H1 (cell line): ENCODE measurements around the gene PLEKHG3. TPM values are rescaled to one million over a fixed set of nuclear protein-coding genes. Genes with fewer than 3 reads are reported as not detected.
"Not testable (repeated sequence)": the region's sequence is repeated elsewhere in the genome, so short reads cannot be mapped to it uniquely, and the experiment has no call there.

Experiments used
- CTCF ChIA-PET: fragments of 300-600 bp; sonication (Branson Sonifier 250); formaldehyde crosslinking; loops from one replicate; lab custom pipeline; 2021; ENCODE audit not compliant: partially characterized antibody; lab: Charles Lee
- POLR2A ChIA-PET: fragments of 300-600 bp; sonication (Branson Sonifier 250); formaldehyde crosslinking; loops from one replicate; lab custom pipeline; 2021; ENCODE audit warnings: inconsistent platforms; ENCODE audit not compliant: partially characterized antibody; lab: Charles Lee
- DNase-seq, 2 experiments: peaks; one replicate each; pipeline versions ENCODE4 v3.0.0 to v3.0.0-alpha.2; 2010 to 2022; ENCODE audit warnings: low spot score in 2 of 2, low read depth in 1 of 2, mixed read lengths in 1 of 2
- FAIRE-seq: peaks from 2 replicates; lab custom pipeline; 2011; peaks lifted over from hg19 to GRCh38; lab: Jason Lieb, UNC
- H2AFZ ChIP-seq: 2 replicates; pipeline ENCODE4 v1.8.1; 2012; ENCODE audit warnings: low read length, inconsistent platforms
- H2AK5ac ChIP-seq: 2 replicates; pipeline ENCODE4 v1.6.1; 2013; ENCODE audit warnings: low read depth, low read length
- H2BK120ac ChIP-seq: replicated peaks from 2 replicates; pipeline ENCODE3; 2013; ENCODE audit warnings: low read depth, low read length, inconsistent platforms
- H2BK12ac ChIP-seq: 2 replicates; pipeline ENCODE4 v1.6.1; 2013; ENCODE audit warnings: low read depth, low read length
- H2BK15ac ChIP-seq: 2 replicates; pipeline ENCODE4 v1.6.1; 2013; ENCODE audit warnings: low read length
- H2BK20ac ChIP-seq: 2 replicates; pipeline ENCODE4 v1.6.1; 2013; ENCODE audit warnings: low read length
- H2BK5ac ChIP-seq: 2 replicates; pipeline ENCODE4 v1.6.1; 2013; ENCODE audit warnings: low read depth, low read length
- H3K14ac ChIP-seq: 2 replicates; pipeline ENCODE4 v1.6.1; 2013; ENCODE audit warnings: inconsistent platforms; ENCODE audit not compliant: insufficient read length
- H3K18ac ChIP-seq: 2 replicates; pipeline ENCODE4 v1.6.1; 2013; ENCODE audit warnings: low read length; ENCODE audit errors: extremely low read depth
- H3K23ac ChIP-seq: 2 replicates; pipeline ENCODE4 v1.6.1; 2013; ENCODE audit warnings: inconsistent platforms; ENCODE audit not compliant: insufficient read length
- H3K23me2 ChIP-seq: 2 replicates; pipeline ENCODE4 v1.6.1; 2013; ENCODE audit warnings: low read depth, low read length
- H3K27ac ChIP-seq: 2 replicates; pipeline ENCODE4 v1.6.1; 2011; ENCODE audit warnings: low read depth, low read length, inconsistent platforms
- H3K27me3 ChIP-seq, 4 experiments: replicated peaks in 1 of 4; 1 replicate in 1 of 4; 2 replicates in 3 of 4; pipeline versions ENCODE4 v1.6.1 to v1.8.1; 2011 to 2013; ENCODE audit warnings: low read length in 3 of 4, mild to moderate bottlenecking in 3 of 4, inconsistent platforms in 2 of 4, mixed read lengths in 2 of 4, moderate library complexity in 1 of 4; ENCODE audit not compliant: control insufficient read depth in 3 of 4, insufficient read depth in 3 of 4; ENCODE audit errors: extremely low read depth in 1 of 4
- H3K36me3 ChIP-seq, 4 experiments: 2 replicates each; pipeline versions ENCODE4 v1.6.1 to v1.8.1; 2011 to 2013; ENCODE audit warnings: mild to moderate bottlenecking in 4 of 4, low read length in 3 of 4, moderate library complexity in 2 of 4, control low read depth in 1 of 4, inconsistent platforms in 1 of 4; ENCODE audit not compliant: insufficient read depth in 4 of 4, control insufficient read depth in 2 of 4
- H3K4ac ChIP-seq: replicated peaks from 2 replicates; pipeline ENCODE3; 2013; ENCODE audit warnings: low read length, low read depth, mixed read lengths, inconsistent platforms; ENCODE audit not compliant: insufficient read length
- H3K4me1 ChIP-seq, 4 experiments: replicated peaks in 1 of 4; 1 replicate in 1 of 4; 2 replicates in 3 of 4; pipeline versions ENCODE4 v1.6.1 to v1.8.1; 2011 to 2013; ENCODE audit warnings: low read length in 3 of 4, inconsistent platforms in 2 of 4, mixed read lengths in 1 of 4; ENCODE audit not compliant: insufficient read depth in 4 of 4, control insufficient read depth in 3 of 4
- H3K4me2 ChIP-seq, 2 experiments: 2 replicates each; pipeline versions ENCODE4 v1.6.1 to v1.8.1; 2011 to 2013; ENCODE audit warnings: low read depth in 2 of 2, low read length in 2 of 2, control low read depth in 1 of 2, inconsistent platforms in 1 of 2, mild to moderate bottlenecking in 1 of 2; ENCODE audit not compliant: insufficient read depth in 1 of 2
- H3K4me3 ChIP-seq, 4 experiments: fragments of 200-600, 300-600 bp in 1 of 4; sonication (generic), shearing (Covaris generic), sonication (Bioruptor Twin) in 1 of 4; 2 replicates each; pipeline versions ENCODE4 v1.5.1 to v1.8.1; 2011 to 2016; ENCODE audit warnings: low read length in 4 of 4, low read depth in 3 of 4, control low read depth in 2 of 4, inconsistent platforms in 2 of 4, mild to moderate bottlenecking in 2 of 4, mixed read lengths in 1 of 4, moderate library complexity in 1 of 4; ENCODE audit not compliant: insufficient read depth in 2 of 4; ENCODE audit errors: extremely low read depth in 1 of 4
- H3K56ac ChIP-seq: replicated peaks from 2 replicates; pipeline ENCODE3; 2013; ENCODE audit warnings: low read depth, mild to moderate bottlenecking, mixed read lengths, low read length, inconsistent platforms; ENCODE audit not compliant: insufficient read length
- H3K79me1 ChIP-seq: 2 replicates; pipeline ENCODE4 v1.6.1; 2013; ENCODE audit warnings: low read depth, low read length, control low read depth
- H3K79me2 ChIP-seq, 2 experiments: 2 replicates each; pipeline versions ENCODE4 v1.6.1 to v1.8.1; 2012 to 2013; ENCODE audit warnings: low read length in 2 of 2, mild to moderate bottlenecking in 2 of 2, inconsistent platforms in 1 of 2; ENCODE audit not compliant: insufficient read depth in 2 of 2, control insufficient read depth in 1 of 2
- H3K9ac ChIP-seq, 4 experiments: replicated peaks in 1 of 4; 1 replicate in 1 of 4; 2 replicates in 3 of 4; pipeline versions ENCODE4 v1.6.1 to v1.8.1; 2011 to 2013; ENCODE audit warnings: low read depth in 3 of 4, low read length in 3 of 4, control low read depth in 2 of 4, mild to moderate bottlenecking in 2 of 4, moderate library complexity in 2 of 4, inconsistent platforms in 1 of 4; ENCODE audit errors: extremely low read depth in 1 of 4
- H3K9me3 ChIP-seq, 2 experiments: 2 replicates each; pipeline versions ENCODE4 v1.6.1 to v1.8.1; 2012 to 2013; ENCODE audit warnings: mild to moderate bottlenecking in 2 of 2, moderate library complexity in 2 of 2, control low read depth in 1 of 2, inconsistent platforms in 1 of 2, low read depth in 1 of 2, low read length in 1 of 2, mixed read lengths in 1 of 2; ENCODE audit not compliant: insufficient read depth in 2 of 2
- H4K20me1 ChIP-seq, 2 experiments: replicated peaks in 1 of 2; 2 replicates each; pipeline versions ENCODE3 to v1.8.1; 2011 to 2013; ENCODE audit warnings: inconsistent platforms in 2 of 2, low read length in 2 of 2, mild to moderate bottlenecking in 1 of 2; ENCODE audit not compliant: insufficient read depth in 2 of 2, control insufficient read depth in 1 of 2
- H4K5ac ChIP-seq: 2 replicates; pipeline ENCODE4 v1.6.1; 2013; ENCODE audit warnings: low read length, low read depth, mixed read lengths, inconsistent platforms; ENCODE audit not compliant: insufficient read length
- H4K8ac ChIP-seq: 2 replicates; pipeline ENCODE4 v1.8.0; 2013; ENCODE audit warnings: mild to moderate bottlenecking, moderate library complexity, low read length, inconsistent platforms; ENCODE audit not compliant: insufficient read depth; ENCODE audit errors: extremely low read depth
- H4K91ac ChIP-seq: replicated peaks from 2 replicates; pipeline ENCODE3; 2013; ENCODE audit warnings: low read length, mixed read lengths, inconsistent platforms; ENCODE audit not compliant: insufficient read length
- WGBS, 2 experiments: shearing (Covaris generic) in 1 of 2; methylation state at CpG; one replicate each; pipeline versions ENCODE4 v1.1.6 to v1.1.7; 2013 to 2015; ENCODE audit warnings: low lambda C conversion rate in 2 of 2, mixed read lengths in 2 of 2, inconsistent platforms in 1 of 2, low coverage in 1 of 2, missing lambda C conversion rate in 1 of 2; ENCODE audit not compliant: insufficient replicate concordance in 2 of 2, insufficient coverage in 1 of 2, insufficient read length in 1 of 2; ENCODE audit errors: extremely low coverage in 1 of 2, missing lambda C conversion rate in 1 of 2; 5-methylcytosine and 5-hydroxymethylcytosine counted together
- polyA plus RNA-seq, 7 experiments: library from polyadenylated mRNA; depleted of rRNA in 3 of 7; stranded (reverse) in 5 of 7; unstranded in 2 of 7; fragments of >200 nt in 5 of 7; fragments of 200-250 nt in 2 of 7; gene quantifications; 1 replicate in 5 of 7; 2 replicates in 1 of 7; 4 replicates in 1 of 7; pipeline versions ENCODE4 v1.2.1 to v1.2.3, GENCODE V29; 2011 to 2013; ENCODE audit warnings: missing spikeins in 2 of 7, mixed read lengths in 2 of 7
- total RNA-seq: library from RNA; stranded (reverse); fragmentation: NEBNext Ultra II Directional; extraction: Animal tissue kit (Norgen Biotek cat#: 25700); gene quantifications from 2 replicates; pipeline ENCODE4 v1.2.1, GENCODE V29; 2021

The PLEKHG3 gene
- total and polyA plus RNA-seq, 2 of the 8 experiments (the other 6 are each of a cell fraction or from before 2014, with no cell fraction given), result 43.4 to 90.6 TPM

GRCh38 chr14:64658700-64659264 is 45.4 kb upstream of the PLEKHG3 start:
- H4K20me1 ChIP-seq, H3K36me3 ChIP-seq, H3K4me2 ChIP-seq, H3K79me1 ChIP-seq, H4K91ac ChIP-seq, H3K23ac ChIP-seq, H4K8ac ChIP-seq, H3K14ac ChIP-seq, H2BK15ac ChIP-seq, H3K27me3 ChIP-seq, H2BK20ac ChIP-seq, H3K4ac ChIP-seq, DNase-seq, H3K18ac ChIP-seq, FAIRE-seq, H3K79me2 ChIP-seq, H2BK5ac ChIP-seq, POLR2A ChIA-PET, H2BK120ac ChIP-seq, H3K23me2 ChIP-seq, H2AK5ac ChIP-seq, H3K27ac ChIP-seq, H2AFZ ChIP-seq, H2BK12ac ChIP-seq, H3K9me3 ChIP-seq, H3K4me1 ChIP-seq, H3K4me3 ChIP-seq, H3K56ac ChIP-seq, H3K9ac ChIP-seq, H4K5ac ChIP-seq: not testable (repeated sequence)
- CTCF ChIA-PET, result interaction anchor here (0.7 to 2.1 kb wide), 6 partner anchors 8 to 47 kb away, joined by 3 to 6 read pairs (median 3); no protein-coding TSS in a partner anchor
- 90% methylated on average over 8 of the region's 13 CpGs; no CpG with 5 or more reads in 1 of the 2 experiments for WGBS, 2 experiments
